NCI-H1048 (cell line): ENCODE data around the gene TRAPPC10.
"Not testable (repeated sequence)": the region's sequence is repeated elsewhere in the genome, so short reads cannot be mapped to it uniquely, and the experiment has no call there.

ENCODE experiments used
- DNase-seq: peaks from one replicate; lab custom pipeline; 2025; lab: John Stamatoyannopoulos, UW

The TRAPPC10 gene

GRCh38 chr21:44145616-44146015 lies 133.5 kb downstream of the TRAPPC10 start:
- not testable (repeated sequence) for DNase-seq

GRCh38 chr21:44147108-44147507 lies 135.0 kb downstream of the TRAPPC10 start:
- DNase-seq = not testable (repeated sequence)

GRCh38 chr21:44150255-44150654 lies 138.1 kb downstream of the TRAPPC10 start:
- not testable (repeated sequence) for DNase-seq

- not testable (repeated sequence) for DNase-seq
Measured at GRCh38 chr21:44153214-44153888, 141.2 kb downstream of the TRAPPC10 start.

- DNase-seq = not testable (repeated sequence)
Measured at GRCh38 chr21:44153889-44154228, 141.8 kb downstream of the TRAPPC10 start.

GRCh38 chr21:44154816-44155230 lies 142.7 kb downstream of the TRAPPC10 start:
- DNase-seq = not testable (repeated sequence)

GRCh38 chr21:44155231-44155993 lies 143.3 kb downstream of the TRAPPC10 start:
- not testable (repeated sequence) for DNase-seq

GRCh38 chr21:44155994-44156380 lies 143.9 kb downstream of the TRAPPC10 start:
- not testable (repeated sequence) for DNase-seq
